Measurements from ENCODE around the gene SRCAP.

SRCAP gene

DNA sequence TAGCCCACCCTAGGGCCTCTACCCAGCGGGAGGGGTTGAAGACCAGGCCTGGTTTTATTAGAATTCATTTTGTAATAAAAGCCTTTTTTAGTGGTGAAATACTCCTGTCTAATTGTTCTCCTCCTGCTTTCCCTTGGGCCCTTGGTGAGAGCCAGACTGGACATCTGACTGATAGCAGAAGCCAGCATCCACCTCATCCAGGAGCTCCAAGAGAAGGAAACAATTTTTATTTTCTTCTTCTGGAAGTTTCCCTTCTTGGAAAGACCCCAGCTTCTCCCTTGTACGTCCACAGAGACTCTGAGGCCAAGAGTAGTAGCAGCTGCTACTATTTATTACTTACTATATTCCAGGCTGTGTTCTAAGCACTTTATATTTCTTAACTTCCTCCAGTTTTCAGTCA, 45.2 kb downstream of the SRCAP start:
- no peak overlapping the region for H3K4me3 ChIP-seq (ENCODE audit: low read depth, low read length)
- TF ChIP-seq, protein P1, sequence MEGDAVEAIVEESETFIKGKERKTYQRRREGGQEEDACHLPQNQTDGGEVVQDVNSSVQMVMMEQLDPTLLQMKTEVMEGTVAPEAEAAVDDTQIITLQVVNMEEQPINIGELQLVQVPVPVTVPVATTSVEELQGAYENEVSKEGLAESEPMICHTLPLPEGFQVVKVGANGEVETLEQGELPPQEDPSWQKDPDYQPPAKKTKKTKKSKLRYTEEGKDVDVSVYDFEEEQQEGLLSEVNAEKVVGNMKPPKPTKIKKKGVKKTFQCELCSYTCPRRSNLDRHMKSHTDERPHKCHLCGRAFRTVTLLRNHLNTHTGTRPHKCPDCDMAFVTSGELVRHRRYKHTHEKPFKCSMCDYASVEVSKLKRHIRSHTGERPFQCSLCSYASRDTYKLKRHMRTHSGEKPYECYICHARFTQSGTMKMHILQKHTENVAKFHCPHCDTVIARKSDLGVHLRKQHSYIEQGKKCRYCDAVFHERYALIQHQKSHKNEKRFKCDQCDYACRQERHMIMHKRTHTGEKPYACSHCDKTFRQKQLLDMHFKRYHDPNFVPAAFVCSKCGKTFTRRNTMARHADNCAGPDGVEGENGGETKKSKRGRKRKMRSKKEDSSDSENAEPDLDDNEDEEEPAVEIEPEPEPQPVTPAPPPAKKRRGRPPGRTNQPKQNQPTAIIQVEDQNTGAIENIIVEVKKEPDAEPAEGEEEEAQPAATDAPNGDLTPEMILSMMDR (IDR thresholded peaks at IDR 0.05; ENCODE audit: borderline replicate concordance, insufficient read depth, low read depth, low read length), result no peak

DNA sequence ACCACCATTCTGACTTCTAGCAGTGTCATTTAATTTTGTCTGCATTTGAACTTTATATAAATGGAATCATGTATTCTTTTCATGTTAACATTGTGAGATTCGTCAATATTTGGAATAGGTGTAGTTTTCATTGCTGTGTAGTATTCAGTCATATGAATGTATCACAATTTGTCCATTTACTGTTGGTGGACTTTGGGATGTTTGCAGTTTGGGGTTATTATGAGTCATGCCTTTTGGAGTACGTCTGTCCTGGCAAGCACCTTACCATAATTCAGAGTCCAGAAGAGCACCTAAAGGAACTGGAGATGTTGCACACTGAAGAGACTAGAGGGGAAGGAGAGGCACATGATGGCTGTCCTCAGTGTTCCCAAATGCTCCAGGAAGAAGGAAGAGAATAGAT, 46.1 kb downstream of the SRCAP start:
- H3K4me3 ChIP-seq (ENCODE audit: low read depth, low read length), result no peak overlapping the region
- TF ChIP-seq, protein P1 (IDR thresholded peaks at IDR 0.05; ENCODE audit: borderline replicate concordance, insufficient read depth, low read depth, low read length), result no peak

DNA sequence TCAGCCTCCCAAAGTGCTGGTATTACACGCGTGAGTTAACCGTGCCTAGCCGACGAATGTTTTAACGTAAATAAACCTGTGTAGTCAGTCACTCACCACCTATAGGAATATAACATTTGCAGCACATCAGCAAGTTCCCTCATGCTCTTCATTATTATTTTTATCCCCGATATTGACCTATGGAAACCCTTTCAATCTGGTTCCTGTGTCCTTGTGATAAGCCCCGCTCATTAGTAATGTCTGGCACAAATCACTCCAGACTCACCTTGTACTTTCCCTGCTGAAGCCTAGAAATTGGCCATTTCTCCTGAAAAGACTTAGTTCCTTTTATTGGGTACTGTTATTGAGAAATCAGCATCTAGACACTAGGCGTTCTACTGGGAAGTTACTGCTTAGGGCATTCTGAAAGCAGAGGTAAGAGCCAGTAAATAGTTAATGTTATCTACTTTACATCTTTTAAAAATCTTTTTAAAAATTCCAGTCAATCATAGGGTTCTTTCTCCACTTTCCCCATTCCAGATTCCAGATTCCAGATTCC, 47.7 kb downstream of the SRCAP start:
- TF ChIP-seq, protein P1 (IDR thresholded peaks at IDR 0.05; ENCODE audit: borderline replicate concordance, insufficient read depth, low read depth, low read length), result no peak
- no peak overlapping the region for H3K4me3 ChIP-seq (ENCODE audit: low read depth, low read length)

DNA sequence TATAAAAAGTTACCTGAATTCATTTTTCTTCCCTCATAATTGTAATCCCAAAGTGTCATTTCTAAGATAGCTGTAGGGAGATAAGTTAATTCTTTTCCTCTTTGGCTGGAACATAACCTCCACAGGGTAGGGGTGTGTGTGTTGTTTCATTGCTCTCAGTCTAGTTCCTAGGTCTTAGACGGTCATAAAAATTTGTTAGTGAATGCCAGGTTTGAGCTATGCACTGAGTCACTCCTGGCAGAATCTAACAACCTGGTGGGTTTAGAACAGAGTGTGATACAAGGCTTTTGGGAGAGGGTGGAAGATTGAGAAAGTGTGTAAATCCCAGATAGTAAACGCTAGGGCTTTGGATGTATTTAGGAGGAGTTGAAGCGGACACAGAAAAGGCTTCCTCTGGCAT, 48.4 kb downstream of the SRCAP start:
- TF ChIP-seq, protein P1 (IDR thresholded peaks at IDR 0.05; ENCODE audit: borderline replicate concordance, insufficient read depth, low read depth, low read length), result no peak
- no peak overlapping the region for H3K4me3 ChIP-seq (ENCODE audit: low read depth, low read length)

DNA sequence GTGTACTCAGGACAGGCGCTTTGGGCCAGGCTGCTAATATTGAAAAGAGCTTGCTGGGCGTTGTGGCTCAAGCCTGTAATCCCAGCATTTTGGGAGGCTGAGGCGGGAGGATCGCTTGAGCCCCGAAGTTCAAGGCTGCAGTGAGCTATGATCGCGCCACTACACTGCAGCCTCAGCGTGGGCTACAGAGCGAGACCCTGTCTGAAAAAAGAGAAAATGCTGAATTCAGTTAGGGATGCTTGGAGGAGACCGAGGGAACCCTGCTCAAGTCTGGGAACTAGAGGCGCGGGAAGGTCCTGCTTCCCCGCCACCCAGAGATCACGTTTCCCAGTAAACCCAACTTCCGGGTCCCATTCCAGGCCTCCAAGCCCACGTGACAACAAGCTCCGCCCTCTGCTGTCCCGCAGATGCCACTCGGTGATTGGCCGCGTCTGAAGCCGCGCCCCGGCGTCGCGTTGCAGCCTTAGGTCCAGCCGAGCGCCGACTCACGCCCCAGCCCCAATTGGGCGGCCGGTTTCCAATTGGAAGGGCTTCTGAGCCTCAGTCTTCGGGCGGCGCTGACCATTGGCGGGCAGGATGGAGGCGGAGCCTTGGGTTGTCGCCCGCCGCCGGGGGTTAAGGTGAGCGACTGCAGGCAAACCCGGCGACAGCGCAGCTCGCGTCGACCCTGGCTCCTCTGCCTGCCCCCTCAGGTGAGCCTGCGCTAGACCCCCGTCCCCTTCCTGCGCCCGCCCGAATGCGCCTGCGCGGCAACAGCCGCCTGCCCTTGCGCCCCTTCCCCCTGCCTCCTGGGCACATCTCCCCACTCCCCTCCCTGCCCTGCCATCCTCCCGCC, 49.0 kb downstream of the SRCAP start, which contains the start of gene PHKG2:
TSS of gene PHKG2 (plus strand) at position 627 of the 835 bp plus-strand sequence. CDS start 396 bp downstream, outside the sequence.
- TF ChIP-seq, protein P1 (IDR thresholded peaks at IDR 0.05; ENCODE audit: borderline replicate concordance, insufficient read depth, low read depth, low read length), result no peak
- H3K4me3 ChIP-seq (ENCODE audit: low read depth, low read length), result peak within 1 kb of the TSS; percentile 76

DNA sequence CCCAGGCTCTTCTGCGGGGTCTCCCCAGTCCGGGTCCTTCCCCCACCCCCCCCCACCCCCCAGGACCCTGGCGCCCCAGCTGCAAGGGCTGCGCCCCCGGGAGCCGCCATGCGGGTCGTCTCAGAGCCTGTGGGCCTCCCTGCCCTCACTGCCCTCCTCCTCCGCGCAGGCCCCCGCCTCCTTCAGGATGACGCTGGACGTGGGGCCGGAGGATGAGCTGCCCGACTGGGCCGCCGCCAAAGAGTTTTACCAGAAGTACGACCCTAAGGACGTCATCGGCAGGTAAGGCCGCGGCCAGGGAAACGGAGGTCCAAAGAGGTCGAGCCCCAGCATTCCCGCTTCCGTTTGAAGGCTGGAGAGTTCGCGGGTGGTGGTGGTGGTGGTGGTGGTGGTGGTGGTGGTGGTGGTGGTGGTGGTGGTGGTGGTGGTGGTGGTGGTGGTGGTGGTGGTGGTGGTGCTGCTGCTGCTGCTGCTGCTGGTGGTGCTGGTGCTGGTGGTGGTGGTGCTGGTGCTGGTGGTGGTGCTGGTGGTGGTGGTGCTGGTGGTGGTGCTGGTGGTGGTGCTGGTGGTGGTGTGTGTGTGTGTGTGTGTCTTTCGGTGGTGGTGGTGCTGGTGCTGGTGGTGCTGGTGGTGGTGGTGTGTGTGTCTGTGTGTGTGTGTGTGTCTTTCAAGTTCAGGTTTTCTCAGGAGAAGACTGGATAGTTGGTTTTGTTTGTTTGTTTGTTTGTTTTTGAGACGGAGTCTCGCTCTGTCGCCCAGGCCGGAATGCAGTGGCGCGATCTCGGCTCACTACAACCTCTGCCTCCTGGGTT, 49.9 kb downstream of the SRCAP start:
- TF ChIP-seq, protein P1 (IDR thresholded peaks at IDR 0.05; ENCODE audit: borderline replicate concordance, insufficient read depth, low read depth, low read length), result no peak
- H3K4me3 ChIP-seq (ENCODE audit: low read depth, low read length), result peak overlapping the region; percentile 76
